HG03064 (cell line): ENCODE measurements around the gene SNAI1.
"Not testable (repeated sequence)": the region's sequence is repeated elsewhere in the genome, so short reads cannot be mapped to it uniquely, and the experiment has no call there.

Experiments used
- ATAC-seq: cut with Tn5 transposase; IDR thresholded peaks from one replicate; pipeline ENCODE4 v1.9.1; 2021; ENCODE audit warnings: low read depth; ENCODE audit not compliant: unreplicated experiment

The SNAI1 gene

DNA sequence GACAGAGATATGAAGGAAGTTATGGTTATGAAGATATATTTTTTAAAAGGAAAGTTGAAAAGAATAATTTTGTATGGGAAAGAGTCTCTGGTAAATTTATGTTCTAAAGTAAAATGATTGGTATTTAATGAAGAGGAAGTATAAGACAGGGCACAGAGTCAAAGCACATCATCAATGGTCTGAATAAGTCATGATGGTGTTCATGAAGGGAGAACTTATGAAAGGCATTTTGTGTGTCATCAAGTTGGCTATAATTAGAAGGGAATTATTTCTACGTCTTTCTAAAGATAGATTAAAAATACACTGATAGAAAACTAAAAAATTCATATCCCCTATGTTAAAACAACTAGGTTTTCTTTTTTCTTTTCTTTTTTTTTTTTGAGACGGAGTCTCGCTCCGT, 21.4 kb upstream of the SNAI1 start:
- no peak for ATAC-seq

DNA sequence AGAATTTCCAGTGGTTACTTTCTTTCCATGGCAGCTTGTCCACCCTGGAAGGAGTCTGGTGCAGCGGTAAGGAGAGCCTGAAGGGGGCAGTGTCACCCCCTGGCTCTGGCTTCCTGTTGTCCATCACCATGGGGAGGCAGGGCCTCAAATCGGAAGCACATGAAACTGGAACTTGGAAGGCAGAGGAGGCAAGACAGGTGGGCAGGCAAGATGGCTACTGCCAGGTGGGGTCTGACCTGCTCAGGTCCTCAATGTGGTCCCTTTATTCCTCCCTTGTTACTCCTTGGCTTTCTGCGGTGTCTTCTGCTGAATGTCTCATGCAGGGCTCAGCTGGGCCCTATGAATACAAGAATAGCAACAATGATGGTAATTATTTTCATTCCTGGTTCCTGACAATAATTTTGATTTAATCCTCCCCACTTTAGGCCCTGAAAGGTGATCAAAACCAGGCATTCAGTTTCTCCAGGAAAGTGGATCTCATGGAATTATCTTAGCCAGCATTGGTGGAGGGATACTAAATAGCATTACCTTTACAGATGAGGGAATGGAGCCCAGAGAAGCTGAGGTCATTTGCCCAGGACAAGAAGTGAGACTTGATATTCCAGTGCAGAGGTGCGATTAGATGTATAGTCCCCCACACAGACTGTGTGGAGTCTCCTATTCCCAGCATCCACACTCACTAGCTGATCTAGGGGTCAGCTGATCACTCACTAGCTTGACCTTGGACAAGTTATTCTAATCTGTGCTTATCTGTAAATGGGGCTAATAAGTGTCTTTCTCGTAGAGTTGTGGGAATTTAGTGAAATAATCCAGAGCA, 17.6 kb upstream of the SNAI1 start:
- no peak for ATAC-seq

DNA sequence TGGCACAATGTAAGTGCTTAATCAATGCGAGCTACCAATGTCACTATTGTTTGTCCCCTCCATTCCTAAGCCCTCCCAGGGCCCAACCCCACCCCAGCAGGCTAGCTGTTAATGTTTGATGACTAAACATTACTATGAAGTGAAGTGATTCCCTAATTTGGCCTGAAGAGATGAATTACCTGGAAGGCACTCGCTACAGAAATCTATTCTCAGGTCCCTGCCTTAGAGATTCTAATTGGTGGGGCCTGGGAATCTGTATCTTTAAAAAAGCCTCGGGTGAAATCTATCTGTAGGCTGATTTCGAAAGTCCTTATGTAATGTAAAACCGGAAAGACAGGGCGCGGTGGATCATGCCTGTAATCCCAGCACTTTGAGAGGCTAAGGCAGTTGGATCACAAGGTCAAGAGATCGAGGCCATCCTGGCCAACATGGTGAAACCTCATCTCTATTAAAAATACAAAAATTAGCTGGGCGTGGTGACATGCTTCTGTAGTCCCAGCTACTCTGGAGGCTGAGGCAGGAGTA, 16.9 kb upstream of the SNAI1 start:
- no peak for ATAC-seq

DNA sequence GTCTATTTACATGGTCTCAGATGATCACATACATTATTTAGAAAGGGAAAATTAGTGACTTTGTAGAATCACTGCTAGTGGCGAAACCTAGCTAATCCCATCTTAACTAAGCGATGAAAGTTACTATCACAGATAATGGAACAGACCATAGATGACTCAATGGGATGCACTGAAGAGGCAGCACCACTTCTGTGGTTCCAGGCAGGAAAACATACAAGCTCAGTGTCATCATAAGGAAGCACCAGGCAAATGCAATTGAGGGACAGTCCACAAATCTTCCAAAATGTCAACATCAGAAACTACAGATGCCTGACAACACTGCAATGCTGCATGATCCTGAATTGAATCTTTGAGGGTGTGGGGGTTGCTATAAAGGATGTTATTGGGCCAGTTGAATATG, 15.9 kb upstream of the SNAI1 start:
- no peak for ATAC-seq

DNA sequence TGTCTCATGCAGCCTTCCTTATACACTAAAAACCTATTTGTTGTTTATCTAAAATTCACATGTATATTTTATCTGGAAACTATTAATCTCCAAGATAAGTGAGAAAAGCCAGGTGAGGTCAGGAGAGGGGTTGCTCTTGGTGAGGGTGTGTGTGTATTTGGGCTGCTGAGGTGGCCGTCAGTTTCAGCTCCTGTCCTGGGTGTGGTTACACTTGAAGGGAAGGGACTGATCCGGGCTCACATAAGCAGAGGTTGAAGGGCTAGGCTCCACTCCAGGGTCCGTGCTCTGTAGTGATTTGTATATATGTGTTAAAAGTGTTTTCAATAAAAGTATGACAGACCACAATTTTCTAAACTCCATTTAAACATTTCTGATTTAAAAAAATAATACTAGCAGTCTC, 13.5 kb upstream of the SNAI1 start:
- ATAC-seq = no peak

DNA sequence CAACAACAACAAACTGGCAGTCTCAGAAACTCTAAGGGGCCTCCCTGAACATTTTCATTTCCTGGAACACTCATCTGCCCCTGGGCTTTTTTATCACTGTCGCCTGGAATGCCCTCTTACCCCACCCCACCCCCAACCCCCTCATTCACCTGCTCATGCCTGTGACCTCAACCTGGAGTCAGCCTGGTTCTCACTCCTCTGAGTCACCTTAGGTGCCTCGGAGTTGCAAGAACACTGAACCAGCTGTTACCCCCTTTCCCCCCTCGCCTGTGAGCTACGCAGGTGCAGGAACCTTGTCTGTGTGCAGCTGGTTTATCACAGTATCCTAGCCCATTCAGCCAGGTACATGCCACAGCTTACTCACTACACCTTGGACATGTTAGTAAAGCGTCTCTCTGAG, 12.8 kb upstream of the SNAI1 start:
- no peak for ATAC-seq

DNA sequence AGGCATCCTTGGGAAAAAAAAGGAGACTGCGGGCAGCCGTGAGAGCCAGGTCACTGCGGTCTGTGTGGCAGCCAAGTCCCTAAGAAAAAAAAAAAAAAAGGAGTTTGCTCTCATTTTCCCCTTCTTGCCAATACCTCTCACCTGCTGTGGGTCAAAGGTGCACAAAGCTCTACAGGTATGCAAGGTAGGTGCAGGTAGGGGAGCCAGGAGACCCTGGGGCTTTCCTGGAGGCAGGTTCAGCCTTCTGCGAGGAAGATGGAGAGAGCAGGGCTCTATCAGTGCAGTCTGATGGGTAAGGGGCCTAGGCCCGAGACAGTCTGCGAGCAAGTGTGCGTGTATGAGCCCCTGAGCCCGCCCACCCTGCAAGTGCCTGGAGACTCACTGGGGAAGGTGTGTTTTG, 12.3 kb upstream of the SNAI1 start:
- ATAC-seq = no peak

DNA sequence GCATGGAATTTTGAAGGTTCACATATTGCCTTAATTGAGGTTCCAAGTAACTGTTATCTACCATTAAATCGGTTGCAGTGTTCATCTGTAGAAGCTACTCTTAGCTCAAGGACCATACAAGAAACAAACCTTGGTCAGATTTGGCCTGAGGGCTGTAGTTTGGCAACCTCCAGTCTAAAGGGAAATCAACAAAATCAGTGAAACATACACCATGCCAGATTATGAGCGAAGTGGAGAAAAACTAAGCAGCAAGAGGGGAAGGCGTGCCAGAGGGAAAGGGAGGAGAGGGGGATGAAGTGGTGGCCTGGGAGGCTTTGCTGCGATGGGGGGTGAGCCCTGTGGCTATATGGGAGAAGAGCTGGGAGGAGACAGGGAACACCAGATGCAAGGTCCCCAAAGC, 8.8 kb upstream of the SNAI1 start:
- ATAC-seq = no peak

DNA sequence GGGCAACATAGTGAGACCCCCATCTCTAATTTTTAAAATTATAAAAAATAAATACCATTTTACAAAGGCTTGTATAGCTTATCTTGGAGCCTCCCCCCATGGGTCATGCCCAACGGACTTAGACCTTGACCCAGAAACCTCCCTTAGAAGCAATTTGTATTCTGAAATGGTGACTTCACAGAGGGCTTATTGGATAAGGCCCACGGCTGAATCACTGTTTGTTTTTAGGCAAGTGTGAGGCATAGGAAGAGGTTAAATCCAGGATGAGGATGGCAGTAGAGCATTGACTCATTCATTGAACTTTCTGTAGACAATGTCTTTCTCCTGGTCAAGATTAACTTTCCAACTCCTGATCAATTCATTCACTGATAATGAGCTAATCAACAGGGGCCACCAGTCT, 6.2 kb upstream of the SNAI1 start:
- no peak for ATAC-seq

DNA sequence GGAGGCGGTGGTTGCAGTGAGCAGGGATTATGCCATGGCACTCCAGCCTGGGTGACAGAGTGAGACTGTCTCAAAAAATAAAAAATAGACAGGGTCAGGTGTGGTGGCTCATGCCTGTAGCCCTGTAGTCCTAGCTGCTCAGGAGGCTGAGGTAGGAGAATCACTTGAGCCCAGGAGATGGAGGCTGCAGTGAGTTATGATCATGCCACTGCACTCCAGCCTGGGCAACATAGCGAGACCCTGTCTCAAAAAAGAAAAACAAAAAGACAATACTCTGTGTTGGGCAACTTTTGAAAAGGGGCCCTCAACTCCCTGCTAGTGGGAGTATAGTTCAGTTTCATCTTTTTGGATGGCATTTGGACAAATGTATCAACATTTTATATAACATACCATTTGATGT, 5.0 kb upstream of the SNAI1 start:
- ATAC-seq = not testable (repeated sequence)

DNA sequence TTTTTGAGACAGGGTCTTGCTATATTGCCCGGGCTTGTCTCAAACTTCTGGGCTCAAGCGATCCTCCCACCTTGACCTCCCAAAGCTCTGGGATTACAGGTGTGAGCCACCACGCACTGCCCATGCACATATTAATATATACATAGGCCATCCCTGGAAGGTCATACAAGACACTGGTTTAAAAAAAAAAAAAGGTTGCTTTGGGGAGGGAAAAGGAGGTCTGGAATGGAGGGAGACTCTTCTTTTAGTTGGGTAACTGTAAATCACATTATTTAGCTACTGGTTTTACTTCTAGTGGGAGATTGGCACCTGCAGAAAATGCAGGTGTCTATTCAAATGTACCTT, 4.1 kb upstream of the SNAI1 start:
- no peak for ATAC-seq

DNA sequence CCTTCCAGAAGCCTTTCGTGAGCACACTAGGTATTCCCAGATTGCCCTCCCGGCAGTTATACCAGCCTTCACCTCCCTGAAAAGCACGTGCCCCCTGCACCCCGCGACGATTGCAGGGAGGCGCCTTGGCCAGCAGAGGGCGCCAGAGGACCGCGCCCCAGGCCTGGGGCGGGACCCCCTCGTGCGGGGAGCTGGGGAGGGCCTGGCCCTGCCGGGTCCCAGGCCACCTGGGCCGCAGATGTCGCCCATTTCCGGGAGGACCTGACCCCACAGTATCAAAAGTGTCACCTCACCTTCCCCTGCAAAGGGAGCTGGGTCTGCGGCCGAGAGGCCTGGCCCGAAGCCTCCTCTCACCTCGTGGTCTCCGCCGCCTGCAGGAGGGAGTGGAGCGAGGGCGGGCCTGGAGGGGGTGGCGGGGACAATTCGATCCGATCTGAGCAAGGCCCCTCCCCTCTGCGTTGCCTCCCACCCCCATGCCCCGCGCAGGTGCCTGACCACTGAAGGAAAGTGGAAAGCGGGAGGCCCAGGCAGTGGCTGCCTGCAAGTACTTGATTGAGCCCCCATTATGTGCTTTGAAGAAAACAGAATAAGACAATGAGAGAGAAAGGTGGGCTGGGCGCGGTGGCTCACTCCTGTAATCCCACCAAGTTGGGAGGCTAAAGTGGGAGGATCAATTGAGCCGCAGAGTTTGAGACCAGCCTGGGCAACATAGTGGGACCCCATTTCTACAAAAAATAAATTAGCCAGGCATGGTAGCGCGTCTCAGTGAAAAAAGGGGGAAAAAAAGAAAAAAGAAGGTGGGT, 3.5 kb upstream of the SNAI1 start:
- ATAC-seq = no peak

DNA sequence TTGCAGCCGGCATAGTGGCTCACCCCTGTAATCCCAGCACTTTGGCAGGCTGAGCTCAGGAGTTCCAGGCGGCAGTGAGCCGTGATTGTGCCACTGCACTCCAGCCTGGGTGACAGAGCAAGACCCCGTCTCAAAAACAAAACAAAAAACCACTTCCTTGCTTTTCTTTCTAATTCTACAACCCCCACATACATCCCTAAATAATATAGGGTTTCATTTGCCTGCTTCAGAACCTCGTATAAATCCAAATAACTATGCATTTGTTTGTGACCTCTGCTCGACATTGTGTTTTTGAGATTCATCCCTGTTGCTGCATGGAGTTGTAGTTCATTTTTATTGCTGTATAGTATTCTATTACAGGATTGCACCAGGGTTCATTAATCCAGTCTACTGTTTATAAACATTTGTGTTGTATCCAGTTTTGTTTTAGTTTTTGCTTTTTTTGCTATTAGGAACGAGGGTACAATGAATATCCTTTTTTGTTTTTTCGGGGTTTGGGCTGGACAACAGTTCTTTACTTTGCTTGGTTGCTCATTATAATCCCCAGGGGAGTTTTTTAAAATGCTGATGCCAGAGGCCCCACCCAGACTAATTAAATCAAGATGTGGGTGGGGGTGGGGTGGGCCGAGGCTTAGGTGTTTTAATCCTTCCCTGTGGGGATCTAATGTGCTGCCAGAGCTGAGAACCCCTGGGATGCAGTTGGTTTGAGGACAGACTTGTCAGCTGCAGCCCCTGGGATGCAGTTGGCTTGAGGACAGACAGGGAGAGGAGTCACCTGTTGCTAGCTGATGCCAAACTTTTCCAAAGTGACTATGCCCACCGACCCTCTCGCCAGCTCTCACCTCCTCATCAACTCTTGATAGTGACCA, 2.4 kb upstream of the SNAI1 start:
- ATAC-seq = no peak

DNA sequence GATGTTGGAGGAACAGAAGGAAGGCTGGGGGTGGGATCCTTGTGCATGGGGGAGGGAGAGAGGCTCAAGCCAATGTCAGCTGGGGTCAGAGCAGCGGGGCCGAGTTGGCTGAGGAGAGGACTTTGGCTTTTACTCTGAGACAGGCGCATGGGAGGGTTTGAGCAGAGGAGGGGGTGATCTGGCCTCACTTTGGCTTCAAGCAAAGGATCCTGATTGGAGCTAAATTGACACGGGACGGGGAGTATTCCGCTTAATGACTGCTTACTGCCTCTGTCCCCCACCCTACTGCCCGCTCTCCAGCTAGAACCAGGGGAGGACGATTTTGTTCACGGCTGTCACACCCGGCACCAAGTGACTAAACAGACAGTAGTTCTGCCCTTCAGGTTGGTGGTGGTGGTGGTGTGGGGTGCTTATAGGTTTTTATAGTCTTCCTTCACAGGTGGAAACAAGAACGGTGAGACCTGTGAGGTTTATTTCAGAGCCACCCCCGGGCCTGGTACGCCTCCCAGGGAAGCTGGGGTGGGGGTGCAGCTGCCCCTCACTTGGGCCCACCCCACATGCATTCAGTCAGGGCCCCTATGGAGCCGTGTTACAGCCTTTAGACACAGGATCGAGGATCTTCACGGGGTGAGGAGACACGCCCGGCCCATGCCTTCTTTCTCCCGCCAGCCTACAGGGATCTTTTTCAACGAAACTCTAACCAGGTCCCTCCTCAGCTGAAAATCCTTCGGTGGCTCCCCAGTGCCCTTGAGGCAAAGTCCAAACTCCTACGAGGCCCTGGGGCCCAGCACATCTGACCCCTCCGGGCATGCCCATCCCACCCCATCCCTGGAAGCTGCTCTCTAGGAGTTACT, 1.3 kb upstream of the SNAI1 start:
- ATAC-seq = no peak

DNA sequence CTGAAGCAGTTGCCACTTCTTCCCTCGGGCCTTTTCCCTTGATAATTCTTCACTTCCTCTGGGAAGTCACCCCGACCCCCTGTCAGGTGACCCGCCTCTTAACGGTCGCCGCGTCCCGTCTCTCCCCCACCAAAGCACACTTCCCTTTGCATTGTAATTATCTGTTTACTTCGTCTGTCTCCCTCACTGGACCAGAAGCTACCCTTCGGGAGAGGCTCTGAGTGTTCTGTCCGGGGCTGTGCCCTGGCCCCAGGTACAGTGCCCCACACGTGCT, 771 bp upstream of the SNAI1 start:
- no peak for ATAC-seq

DNA sequence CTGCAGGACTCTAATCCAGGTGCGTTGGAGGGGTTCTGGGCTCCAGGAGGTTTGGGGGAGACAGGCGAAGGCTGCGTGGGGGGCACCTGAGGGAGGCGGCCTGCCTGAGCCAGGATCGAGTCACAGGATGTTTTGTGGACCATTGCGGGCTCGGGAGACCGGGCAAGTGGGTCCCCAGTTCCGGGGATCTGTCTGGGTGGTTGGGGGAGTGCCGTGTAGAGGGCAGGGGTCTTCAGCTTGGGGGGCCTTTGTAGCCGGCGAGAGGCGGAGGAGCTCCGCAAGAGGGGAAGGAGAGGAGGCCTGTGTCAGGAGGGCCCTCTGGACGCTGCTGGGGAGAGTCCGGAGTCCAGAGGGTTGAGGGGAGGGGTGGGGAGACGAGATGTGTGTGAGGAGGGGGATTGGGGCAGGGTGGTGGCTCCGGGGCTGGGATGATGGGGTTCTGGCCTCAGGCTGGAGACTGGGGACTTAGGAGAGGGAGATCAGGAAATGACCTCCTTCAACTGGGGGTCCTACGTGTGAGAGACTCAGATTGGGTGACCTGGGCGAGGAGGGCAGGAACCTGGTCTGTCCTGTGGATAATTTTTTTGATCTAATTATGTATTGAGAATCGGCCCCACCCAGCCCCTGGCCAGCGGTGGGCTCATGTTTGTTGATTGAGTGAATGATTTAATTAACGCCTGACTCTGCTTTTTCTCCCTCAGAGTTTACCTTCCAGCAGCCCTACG, 505 bp downstream of the SNAI1 start:
- no peak for ATAC-seq

DNA sequence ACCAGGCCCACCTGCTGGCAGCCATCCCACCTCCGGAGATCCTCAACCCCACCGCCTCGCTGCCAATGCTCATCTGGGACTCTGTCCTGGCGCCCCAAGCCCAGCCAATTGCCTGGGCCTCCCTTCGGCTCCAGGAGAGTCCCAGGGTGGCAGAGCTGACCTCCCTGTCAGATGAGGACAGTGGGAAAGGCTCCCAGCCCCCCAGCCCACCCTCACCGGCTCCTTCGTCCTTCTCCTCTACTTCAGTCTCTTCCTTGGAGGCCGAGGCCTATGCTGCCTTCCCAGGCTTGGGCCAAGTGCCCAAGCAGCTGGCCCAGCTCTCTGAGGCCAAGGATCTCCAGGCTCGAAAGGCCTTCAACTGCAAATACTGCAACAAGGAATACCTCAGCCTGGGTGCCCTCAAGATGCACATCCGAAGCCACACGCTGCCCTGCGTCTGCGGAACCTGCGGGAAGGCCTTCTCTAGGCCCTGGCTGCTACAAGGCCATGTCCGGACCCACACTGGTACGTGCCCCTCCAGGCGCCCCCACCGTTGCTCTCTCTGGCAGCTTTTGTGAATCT, 1.1 kb downstream of the SNAI1 start:
- ATAC-seq = no peak

DNA sequence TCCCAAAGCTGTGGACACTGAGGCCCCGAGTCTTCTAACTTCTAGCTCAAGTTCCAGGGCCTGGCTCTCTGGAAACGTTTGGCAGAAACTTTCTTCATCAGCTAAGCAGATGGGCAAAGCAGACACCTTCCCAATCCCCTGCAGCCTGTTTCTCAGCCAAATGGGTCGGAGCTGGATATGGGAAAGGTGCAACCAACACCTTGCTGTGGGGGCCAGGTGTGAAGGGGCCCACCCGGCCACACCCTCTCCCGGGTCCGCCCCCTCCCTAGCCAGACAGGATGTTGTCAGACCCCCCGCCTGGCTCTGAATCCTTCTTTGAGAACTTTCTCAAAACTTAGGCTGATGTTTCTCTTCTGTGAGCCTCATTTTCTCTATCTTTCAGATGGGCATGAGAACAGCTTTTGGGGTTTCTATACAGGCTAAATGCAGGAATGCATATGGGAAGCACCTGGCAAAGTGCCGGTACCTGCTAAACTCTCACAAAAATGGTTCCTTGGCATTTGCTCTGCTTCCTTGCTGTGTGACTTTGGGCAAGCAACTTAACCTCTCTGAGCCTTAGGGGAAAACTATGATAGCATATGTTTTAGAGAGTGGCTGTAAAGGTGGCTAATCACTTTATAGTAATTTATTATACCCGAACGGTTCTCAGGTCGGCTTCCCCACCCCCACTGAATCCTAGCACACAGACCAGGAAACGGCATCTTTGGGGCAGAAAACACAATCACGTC, 1.8 kb downstream of the SNAI1 start:
- no peak for ATAC-seq

DNA sequence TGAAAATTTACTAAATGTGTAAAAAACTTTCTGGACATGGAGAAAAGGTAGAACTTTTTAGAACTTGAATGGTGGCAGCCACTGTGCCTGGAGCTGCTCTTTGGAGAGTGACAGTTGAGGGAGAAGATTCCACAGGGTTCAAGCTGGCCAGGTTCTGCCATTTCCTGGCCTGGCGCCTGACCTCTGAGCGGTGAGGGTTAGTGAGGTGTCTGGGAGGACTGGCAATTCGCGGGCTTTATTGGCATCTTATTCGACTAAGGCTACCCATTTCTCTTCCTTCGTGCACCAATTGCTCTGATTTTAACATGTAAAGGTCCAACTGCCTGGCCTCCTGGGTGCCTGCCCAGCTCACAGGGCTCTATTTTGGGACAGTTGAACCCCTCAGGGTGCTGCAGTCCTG, 2.4 kb downstream of the SNAI1 start:
- ATAC-seq = no peak
